Breast epithelium (tissue), 3 donors: ENCODE data around the gene TRMU.

Experiments
- CTCF ChIP-seq, 3 donors: fragments of 450-650 bp; IDR thresholded peaks; one replicate each; pipeline ENCODE4 v1.5.1; 2016 to 2017; ENCODE audit warnings: antibody characterized with exemption in 3 of 3, mild to moderate bottlenecking in 3 of 3, moderate library complexity in 3 of 3
- POLR2AphosphoS5 ChIP-seq, 3 donors: sonication (generic); formaldehyde crosslinking; IDR thresholded peaks; one replicate each; pipeline ENCODE4 v1.6.1; 2017; ENCODE audit warnings: antibody characterized with exemption in 3 of 3

GRCh38 chr22:46380069-46380468, 44.6 kb downstream of the TRMU start:
- TF ChIP-seq CTCF (IDR thresholded peaks at IDR 0.05) (no peak), POLR2AphosphoS5 (IDR thresholded peaks at IDR 0.05) (no peak)
